Ammon's horn (tissue), 1 donor: Measurements from ENCODE around the gene IPMK.
"Not testable (repeated sequence)": the region's sequence is repeated elsewhere in the genome, so short reads cannot be mapped to it uniquely, and the experiment has no call there.

Experiments used
- DNase-seq: peaks from one replicate; pipeline ENCODE4 v3.0.0-alpha.2; 2016; ENCODE audit warnings: low spot score

The IPMK gene

DNA sequence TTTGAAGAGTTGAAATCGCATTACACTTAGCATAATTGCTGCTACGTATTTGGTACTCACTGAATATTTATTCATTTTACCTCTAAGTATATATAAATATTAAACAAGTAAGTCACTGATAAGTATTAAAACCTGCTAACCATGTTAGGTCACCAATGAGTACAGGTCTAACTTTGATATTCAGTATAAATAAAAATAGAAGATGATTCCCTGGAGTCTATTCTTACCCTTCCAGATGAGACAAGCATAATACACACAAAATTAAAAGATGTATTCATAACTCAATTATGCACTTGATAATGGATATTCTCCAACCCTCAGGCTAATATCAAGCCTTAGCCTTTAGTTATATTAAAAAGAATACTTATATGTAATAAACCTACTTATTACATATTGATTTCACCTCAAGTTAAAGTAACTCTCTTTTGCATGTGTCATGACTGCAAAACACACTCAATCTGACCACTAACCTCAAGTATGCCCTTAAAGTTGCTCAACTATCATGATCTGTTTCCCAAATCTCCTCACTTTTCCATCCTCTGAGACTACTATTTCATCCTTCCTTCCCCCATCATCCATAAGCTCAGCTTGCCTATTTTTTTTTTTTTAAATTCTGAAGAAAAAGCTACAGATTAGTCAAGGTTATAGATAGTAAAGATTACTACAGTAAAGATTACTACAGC, 46.8 kb downstream of the IPMK start:
- no peak for DNase-seq

DNA sequence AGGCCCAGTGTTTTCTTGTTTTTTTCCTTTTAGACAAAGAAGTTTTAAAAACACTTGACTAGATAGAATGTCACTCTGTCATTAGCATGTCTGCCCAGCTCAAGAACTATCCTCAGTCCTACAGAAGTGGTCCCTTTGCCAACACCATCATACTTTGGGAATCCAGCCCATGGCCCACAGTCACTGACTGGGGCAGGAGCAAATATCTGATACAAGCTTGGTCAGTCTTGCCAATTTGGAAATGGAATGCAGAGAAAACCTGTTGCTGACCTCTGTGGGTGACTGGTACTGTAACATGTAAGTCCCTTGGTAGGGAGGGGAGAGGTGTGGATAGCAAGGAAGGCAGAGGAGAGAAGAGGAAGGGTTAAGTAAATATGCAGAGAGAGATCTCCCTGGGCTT, 47.8 kb downstream of the IPMK start:
- DNase-seq, result no peak

DNA sequence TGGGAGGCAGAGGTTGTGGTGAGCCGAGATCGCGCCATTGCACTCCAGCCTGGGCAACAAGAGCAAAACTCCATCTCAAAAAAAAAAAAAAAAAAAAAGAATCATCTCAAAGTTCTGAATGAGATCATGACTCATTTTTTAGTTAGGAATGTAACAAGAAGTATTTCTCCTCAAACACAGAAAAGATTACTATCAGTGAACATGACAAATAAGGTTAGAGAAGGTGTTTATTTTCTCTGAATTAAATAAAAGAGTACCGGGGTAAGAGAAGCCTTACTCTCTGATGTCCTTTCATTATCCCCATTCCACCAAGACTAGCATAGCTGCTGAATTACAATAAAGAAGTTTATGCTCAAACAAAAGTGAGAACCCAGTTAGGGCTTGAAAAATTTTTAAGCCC, 50.1 kb downstream of the IPMK start:
- no peak for DNase-seq

- DNase-seq, result no peak
Observed at GRCh38 chr10:58212622-58213021, 55.1 kb downstream of the IPMK start.

DNA sequence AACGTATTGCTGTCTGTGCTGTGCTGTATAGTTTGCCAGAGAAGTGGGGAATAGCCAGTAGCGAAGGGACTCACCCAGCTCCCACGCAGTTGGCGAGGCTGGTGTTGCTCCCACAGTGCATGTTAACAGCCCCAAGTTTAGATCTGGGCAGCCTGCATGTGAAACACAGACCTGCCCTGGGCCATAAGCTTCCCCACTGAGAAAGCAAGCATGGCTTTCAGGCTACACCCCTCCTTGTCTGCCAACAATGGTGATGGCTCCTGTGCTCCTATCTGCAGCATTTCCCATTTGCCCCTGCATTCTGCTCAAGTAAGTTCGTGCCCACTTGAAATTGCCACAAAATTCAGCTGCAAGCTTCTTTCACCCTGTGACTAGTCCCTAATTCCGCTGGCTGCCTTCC, 57.5 kb downstream of the IPMK start:
- DNase-seq, result no peak

DNA sequence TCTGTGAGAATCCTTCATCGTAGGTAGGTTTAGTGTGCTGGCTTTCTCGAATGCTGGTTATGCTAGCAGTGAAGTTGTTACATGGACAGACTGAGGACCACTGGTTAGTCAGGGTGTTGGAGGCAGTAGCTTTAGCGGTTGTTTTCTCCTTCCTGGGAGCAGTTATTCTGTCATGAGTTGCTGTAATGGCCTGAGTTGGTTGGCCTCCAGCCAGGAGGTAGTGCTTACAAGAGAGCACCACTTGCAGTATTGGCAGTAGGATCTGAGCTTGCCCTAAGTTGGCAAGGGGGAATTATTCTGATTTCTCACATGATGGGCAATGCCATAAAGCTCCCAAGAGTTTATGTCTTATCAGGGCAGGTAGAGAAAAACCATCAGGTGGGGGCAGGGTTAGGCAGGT, 58.0 kb downstream of the IPMK start:
- DNase-seq, result peak; percentile 8

DNA sequence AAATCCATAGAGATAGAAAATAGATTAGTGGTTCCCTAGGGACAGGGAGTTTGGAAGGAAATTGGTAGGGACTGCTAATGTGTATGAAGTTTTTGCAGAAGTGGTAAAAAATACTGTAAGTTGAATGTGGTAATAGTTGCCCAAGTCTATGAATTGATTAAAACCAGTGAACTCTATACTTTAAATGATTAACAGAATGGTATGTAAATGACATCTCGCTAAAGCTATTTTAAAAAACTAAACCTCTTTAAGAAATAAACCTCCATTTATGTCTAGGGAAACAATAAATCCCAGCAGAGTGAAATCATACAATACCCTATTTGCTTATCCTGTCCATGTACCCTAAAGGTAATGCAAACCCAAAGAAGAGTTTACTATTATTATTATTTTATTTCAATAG, 61.4 kb downstream of the IPMK start:
- DNase-seq, result no peak

DNA sequence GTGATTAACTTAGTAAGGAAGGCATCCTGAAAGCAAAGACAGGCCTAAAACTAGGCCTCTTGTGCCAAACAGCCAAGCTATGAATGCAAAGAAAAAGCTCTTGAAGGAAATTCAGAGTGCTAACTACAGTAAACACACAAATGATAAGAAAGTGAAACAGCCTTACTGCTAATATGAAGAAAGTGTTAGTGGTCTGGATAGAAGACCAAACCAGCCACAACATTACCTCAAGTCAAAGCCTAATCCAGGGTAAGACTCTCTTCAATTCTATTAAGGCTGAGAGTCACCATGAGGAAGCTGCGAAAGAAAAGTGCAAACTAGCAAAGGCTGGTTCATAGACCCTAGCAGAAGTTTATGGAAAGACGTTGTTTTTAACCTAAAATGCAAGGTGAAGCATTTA, 66.0 kb downstream of the IPMK start:
- no peak for DNase-seq

GRCh38 chr10:58189269-58189668, 78.4 kb downstream of the IPMK start:
- no peak for DNase-seq

DNA sequence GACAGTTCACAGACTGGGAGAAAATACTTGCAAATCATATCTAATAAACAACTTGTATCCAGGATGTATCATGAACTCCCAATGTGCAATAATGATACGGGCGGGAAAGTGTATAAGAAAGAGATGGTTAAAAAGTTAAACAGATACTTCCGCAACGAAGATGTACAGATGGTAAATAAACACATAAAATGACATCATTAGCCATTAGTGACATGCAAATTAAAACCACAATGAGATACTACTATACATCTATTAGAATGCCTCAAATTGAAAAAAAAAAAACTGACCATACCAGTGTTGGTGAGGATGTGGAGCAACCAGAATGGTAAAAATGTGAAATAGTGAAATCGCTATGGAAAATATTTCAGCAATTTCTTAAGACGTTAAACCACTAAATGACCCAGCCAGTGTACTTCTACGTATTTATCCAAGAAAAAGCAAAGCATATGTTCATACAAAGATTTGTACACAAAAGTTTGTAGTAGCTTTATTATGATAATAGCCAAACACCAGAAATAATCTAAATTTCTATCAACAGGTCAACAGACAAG, 83.5 kb downstream of the IPMK start:
- no peak for DNase-seq

GRCh38 chr10:58180666-58181065, 87.0 kb downstream of the IPMK start:
- DNase-seq, result no peak

DNA sequence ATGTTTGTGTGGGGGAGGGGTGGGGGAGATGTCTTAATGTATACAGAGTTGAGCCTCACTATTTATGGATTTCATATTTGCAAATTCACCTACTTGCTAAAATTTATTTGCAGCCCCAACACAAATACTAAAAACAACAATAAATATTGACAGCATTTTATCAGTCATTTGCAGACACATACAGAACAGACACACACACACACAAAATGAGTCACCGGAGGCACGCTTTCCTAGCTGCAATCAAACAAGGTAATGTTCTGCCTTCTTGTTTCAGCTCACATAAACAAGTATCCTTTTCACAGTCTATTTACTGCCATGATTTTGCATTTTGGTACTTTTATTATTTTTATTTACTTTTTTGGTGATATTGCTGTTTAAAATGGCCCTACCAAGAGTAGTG, 88.5 kb downstream of the IPMK start:
- DNase-seq, result no peak

DNA sequence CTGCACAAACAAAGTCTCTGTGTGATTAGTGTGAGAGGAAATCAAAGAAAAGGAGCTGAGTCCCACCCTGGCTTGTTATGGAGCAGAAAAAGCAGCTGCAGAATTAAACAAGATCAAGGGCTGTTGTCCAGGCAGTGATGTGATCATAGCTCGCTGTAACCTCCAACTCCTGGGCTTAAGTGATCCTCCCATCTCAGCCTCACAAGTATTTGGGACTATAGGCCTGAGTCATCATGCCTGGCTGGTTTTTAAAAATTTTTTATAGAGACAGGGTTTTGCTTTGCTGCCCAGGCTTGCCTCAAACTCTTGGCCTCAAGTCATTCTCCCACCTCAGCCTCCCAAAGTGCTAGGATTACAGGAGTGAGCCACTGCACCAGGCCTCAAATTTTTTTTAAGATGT, 88.9 kb downstream of the IPMK start:
- no peak for DNase-seq

DNA sequence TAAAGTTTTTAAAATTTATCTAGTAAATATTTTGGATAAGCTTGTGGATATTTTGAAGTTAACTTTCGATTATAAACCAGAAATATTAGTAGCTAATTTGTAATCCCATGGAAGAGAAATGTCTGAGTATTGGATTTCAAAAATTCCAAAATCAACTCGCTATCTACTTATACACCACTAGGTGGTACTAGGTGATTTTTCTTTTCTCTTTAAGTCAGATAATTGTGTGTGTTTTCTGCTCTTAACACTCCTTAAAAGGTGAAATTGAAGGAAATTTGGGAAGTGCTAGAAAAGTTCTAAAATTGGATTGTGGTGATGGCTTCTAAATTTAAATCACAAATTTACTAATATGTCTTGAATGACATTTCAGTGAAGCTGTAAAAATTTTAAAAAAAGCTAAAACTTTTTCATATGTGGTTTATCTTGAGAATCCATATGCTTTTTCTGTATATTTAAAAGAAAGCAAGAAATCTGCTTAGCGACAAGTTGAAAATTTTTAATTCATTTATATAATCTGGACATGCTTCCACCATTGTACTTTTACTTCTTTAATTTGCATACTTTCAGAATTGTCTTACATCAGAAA, 90.2 kb downstream of the IPMK start:
- DNase-seq, result peak; percentile 20

DNA sequence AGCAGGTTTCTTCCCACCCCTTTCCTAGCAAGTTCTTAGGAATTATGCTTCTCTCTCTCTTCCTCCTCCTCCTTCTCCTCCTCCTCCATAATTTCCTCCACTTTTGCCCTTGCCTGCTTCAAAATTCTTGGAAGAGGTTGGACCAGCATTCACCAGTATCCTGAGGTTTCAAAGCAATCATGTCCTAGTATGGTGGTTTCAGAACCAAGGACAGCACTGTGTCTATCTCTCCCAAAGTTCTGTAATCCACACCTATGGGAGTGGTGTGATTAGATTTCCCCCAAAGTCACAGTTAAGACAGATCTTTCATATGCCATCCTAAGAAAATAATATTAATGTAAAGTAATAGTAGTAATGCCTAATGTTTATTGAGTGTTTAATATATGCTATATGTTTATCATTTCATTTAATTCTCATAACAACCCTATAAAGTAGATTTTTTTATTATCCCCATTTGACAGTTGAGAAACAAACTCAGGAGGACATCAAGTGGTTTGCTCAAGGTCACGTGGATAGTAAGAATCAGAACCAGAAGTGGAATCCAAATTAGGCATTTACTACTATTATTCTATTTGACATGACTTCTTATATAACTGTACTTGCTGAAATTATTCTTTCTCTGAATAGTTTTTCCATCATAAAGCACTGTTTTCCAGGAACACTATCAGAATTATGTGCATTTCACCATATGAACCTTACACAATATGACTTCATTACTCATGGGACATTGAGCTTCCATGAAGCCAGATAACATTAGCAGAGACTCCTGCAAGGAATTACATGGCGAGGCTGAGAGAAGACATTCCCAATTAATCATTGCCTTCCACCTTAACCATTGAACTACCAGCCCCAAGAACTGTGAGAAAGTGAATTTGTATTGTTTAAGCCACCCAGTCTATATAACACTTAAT, 91.4 kb downstream of the IPMK start:
- DNase-seq, result no peak

- DNase-seq, result no peak
Observed at GRCh38 chr10:58174831-58175230, 92.9 kb downstream of the IPMK start.

- no peak for DNase-seq
Observed at GRCh38 chr10:58173391-58173790, 94.3 kb downstream of the IPMK start.

DNA sequence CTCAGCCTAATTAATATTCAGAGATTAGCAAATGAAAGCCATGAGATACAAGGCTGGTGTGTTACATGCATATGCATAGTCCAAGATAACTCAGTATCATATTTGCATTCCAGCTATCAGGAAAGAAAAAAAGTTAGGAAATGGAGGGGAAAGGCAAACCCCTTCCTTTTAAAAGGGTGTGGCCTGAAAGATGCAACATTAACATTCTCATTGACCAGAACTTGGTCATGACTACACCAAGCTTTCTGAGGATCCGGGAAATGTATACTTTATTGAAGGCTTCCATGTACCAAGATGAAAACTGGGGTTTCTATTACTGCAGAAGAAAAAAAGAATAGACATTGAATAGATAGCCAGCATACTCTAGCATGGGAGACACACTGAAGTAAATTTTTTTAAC, 96.5 kb downstream of the IPMK start:
- no peak for DNase-seq

- DNase-seq, result no peak
Observed at GRCh38 chr10:58164517-58164916, 103.2 kb downstream of the IPMK start.

DNA sequence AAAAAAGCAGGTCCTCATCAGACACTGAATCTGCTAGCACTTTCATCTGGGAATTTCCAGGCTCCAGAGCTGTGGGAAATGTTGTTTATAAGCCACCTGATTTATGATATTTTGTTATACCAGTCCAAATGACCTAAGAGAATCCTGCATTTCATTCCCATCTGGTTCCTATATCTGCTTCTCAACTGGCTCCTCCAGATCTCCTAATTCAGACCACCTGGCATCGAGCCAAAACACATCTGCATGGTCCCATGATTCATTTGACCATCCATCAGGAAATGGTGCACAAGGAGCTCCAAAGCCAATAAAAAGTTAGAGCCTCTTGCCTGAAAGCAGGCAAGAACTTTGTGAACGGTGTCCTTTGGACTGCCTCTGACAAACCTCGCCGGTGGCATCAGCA, 108.9 kb downstream of the IPMK start:
- no peak for DNase-seq

DNA sequence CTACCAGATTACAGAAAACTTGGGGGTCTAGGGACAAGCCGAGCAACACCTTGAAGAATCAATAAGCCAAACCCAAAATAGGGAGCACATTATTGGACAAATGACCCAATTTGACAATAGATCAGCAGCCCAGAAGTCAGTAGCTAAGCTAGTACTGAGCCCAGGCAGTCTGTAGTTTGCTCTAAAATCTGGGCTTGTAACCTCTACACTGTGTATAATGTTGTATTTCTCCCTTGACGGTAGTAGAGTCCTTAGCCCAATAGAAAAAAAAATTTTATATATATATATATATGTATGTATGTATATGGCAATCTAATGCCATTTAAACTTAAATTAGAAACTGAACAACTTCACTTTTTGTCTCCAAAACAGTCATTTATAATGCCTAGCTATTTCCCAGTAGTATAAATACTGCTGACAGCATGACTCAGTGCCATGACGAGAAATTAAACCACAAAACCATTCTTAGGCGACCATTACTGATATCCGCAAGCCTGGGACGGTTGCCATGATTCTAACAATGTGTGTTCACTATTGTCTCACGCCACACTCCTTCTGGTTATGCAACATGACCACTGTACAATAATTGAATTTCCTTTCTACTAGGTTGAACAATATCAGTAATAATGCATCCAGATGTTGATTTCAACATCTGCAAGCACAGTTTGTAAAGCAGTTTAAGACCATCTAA, 110.5 kb downstream of the IPMK start:
- no peak for DNase-seq

- not testable (repeated sequence) for DNase-seq
Observed at GRCh38 chr10:58155941-58156340, 111.8 kb downstream of the IPMK start.
